Natural killer cell (primary cell): ENCODE data around the gene SLC25A52. TPM values are rescaled to one million over a fixed set of nuclear protein-coding genes. Genes with fewer than 3 reads are reported as not detected.

Experiments
- ATAC-seq, 3 donors: fragments of 150-1000 bp in 2 of 3; fragments of 200-7000 bp in 1 of 3; cut with Tn5 transposase; 1 replicate in 1 of 3; 2 replicates in 2 of 3; pipeline ENCODE4 v1.10.0; 2021; ENCODE audit warnings: mild to moderate bottlenecking in 2 of 3, moderate library complexity in 2 of 3
- DNase-seq, 2 donors: peaks; one replicate each; pipeline versions ENCODE4 v3.0.0 to v3.0.0-alpha.2; 2013 to 2021; ENCODE audit warnings: mixed read lengths in 1 of 2
- H3K27ac ChIP-seq: one replicate; pipeline ENCODE4 v1.5.1; 2013; ENCODE audit warnings: mild to moderate bottlenecking, low read length
- H3K27me3 ChIP-seq: one replicate; pipeline ENCODE4 v1.6.1; 2013; ENCODE audit warnings: low read length; ENCODE audit not compliant: control insufficient read depth, insufficient read depth
- H3K36me3 ChIP-seq: one replicate; pipeline ENCODE4 v1.6.1; 2013; ENCODE audit warnings: low read length; ENCODE audit not compliant: control insufficient read depth, insufficient read depth
- H3K4me1 ChIP-seq: one replicate; pipeline ENCODE4 v1.6.1; 2013; ENCODE audit warnings: low read length; ENCODE audit not compliant: control insufficient read depth, insufficient read depth
- H3K4me3 ChIP-seq: one replicate; pipeline ENCODE4 v1.5.1; 2013; ENCODE audit warnings: low read length
- H3K9me3 ChIP-seq: one replicate; pipeline ENCODE4 v1.6.1; 2013; ENCODE audit warnings: low read length; ENCODE audit not compliant: control insufficient read depth, insufficient read depth
- H3K27ac Mint-ChIP-seq, 2 donors: one replicate each; pipeline ENCODE4 v1.8.0; 2022; ENCODE audit warnings: mild to moderate bottlenecking in 2 of 2, mixed read lengths in 2 of 2, moderate library complexity in 1 of 2
- H3K27me3 Mint-ChIP-seq, 2 donors: one replicate each; pipeline ENCODE4 v1.8.0; 2022; ENCODE audit warnings: low read depth in 2 of 2, mixed read lengths in 2 of 2
- H3K36me3 Mint-ChIP-seq: one replicate; pipeline ENCODE4 v1.8.0; 2022; ENCODE audit warnings: mixed read lengths
- H3K4me1 Mint-ChIP-seq, 2 donors: one replicate each; pipeline ENCODE4 v1.8.0; 2022; ENCODE audit warnings: mixed read lengths in 2 of 2
- H3K4me3 Mint-ChIP-seq: one replicate; pipeline ENCODE4 v1.8.0; 2022; ENCODE audit warnings: mild to moderate bottlenecking, moderate library complexity, mixed read lengths
- H3K9me3 Mint-ChIP-seq, 2 donors: one replicate each; pipeline ENCODE4 v1.8.0; 2022; ENCODE audit warnings: mixed read lengths in 2 of 2
- CTCF ChIP-seq: fragments of 200-600 bp; IDR thresholded peaks from one replicate; pipeline ENCODE4 v1.8.0; 2022; ENCODE audit warnings: antibody characterized with exemption
- WGBS: methylation state at CpG from one replicate; pipeline ENCODE4 v1.1.7; 2013; ENCODE audit warnings: missing lambda C conversion rate; ENCODE audit not compliant: insufficient coverage; 5-methylcytosine and 5-hydroxymethylcytosine counted together
- intact Hi-C: fragments of 100-400 bp; cut with micrococcal nuclease; formaldehyde crosslinking; loops from one replicate; pipeline ENCODE4 v1.14.2; 2022
- total RNA-seq, 4 donors: library from RNA; stranded (reverse); fragments of 120-200 nt in 1 of 4; gene quantifications; one replicate each; pipeline versions ENCODE4 v1.2.3 to v1.2.4, GENCODE V29; 2013 to 2022

The SLC25A52 gene
- total RNA-seq, 3 donors from 2014 or later (not counting 1 experiment from before 2014, with no cell fraction given) = 0.40 to 1.1 TPM; not detected in 1

- ATAC-seq = no peak
- Histone ChIP-seq H3K36me3 (no peaks in the 10 kb centered on the region), H3K4me3 (no peak overlapping the region), H3K27ac (no peak overlapping the region), H3K27me3 (no peaks in the 10 kb centered on the region), H3K4me1 (peaks cover 11% of the 10 kb centered on the region), H3K9me3 (no peaks in the 10 kb centered on the region)
- Mint-ChIP-seq H3K27ac (no peak overlapping the region), H3K4me1 (peaks cover 16 to 17% of the 10 kb centered on the region in 2 donors), H3K9me3 (no peaks in the 10 kb centered on the region), H3K4me3 (no peak overlapping the region), H3K36me3 (no peaks in the 10 kb centered on the region), H3K27me3 (peaks cover 0 to 3% of the 10 kb centered on the region in 2 donors)
- WGBS = 91% methylated on average over 10 of the region's 10 CpGs
- no peak for TF ChIP-seq CTCF
- intact Hi-C loops = no loop called here
- DNase-seq = no peak
These were observed 28.7 kb upstream of the SLC25A52 start for GRCh38 chr18:31789409-31789808.

- H3K4me1 ChIP-seq = no peaks in the 10 kb centered on the region
- no peak overlapping the region for H3K27ac Mint-ChIP-seq
- no peak overlapping the region for H3K4me3 Mint-ChIP-seq
- no peaks in the 10 kb centered on the region for H3K27me3 ChIP-seq
- ATAC-seq = no peak
- DNase-seq = no peak
- peaks cover 9% of the 10 kb centered on the region for H3K9me3 ChIP-seq
- H3K4me3 ChIP-seq = no peak overlapping the region
- H3K4me1 Mint-ChIP-seq = no peaks in the 10 kb centered on the region
- WGBS = 61% methylated on average over 3 of the region's 3 CpGs
- intact Hi-C loops = no loop called here
- H3K36me3 ChIP-seq = no peaks in the 10 kb centered on the region
- TF ChIP-seq CTCF = no peak
- H3K9me3 Mint-ChIP-seq = peaks cover 2 to 4% of the 10 kb centered on the region in 2 donors
- H3K36me3 Mint-ChIP-seq = peaks cover 15% of the 10 kb centered on the region
- H3K27me3 Mint-ChIP-seq = no peaks in the 10 kb centered on the region
- H3K27ac ChIP-seq = no peak overlapping the region
These were observed 22.4 kb upstream of the SLC25A52 start for GRCh38 chr18:31783059-31783458.

GRCh38 chr18:31778391-31778950, 17.8 kb upstream of the SLC25A52 start:
- H3K27me3 ChIP-seq = no peaks in the 10 kb centered on the region
- H3K4me1 ChIP-seq = no peaks in the 10 kb centered on the region
- ATAC-seq = no peak
- Mint-ChIP-seq H3K4me3 (no peak overlapping the region), H3K4me1 (no peaks in the 10 kb centered on the region), H3K36me3 (peaks cover 17% of the 10 kb centered on the region), H3K27me3 (no peaks in the 10 kb centered on the region), H3K27ac (no peak overlapping the region), H3K9me3 (peaks cover 2 to 4% of the 10 kb centered on the region in 2 donors)
- intact Hi-C loops = no loop called here
- H3K4me3 ChIP-seq = no peak overlapping the region
- DNase-seq = no peak
- no peak overlapping the region for H3K27ac ChIP-seq
- peaks cover 9% of the 10 kb centered on the region for H3K9me3 ChIP-seq
- TF ChIP-seq CTCF = no peak
- no peaks in the 10 kb centered on the region for H3K36me3 ChIP-seq

- peaks cover 9% of the 10 kb centered on the region for H3K9me3 ChIP-seq
- H3K9me3 Mint-ChIP-seq = peaks cover 2 to 4% of the 10 kb centered on the region in 2 donors
These were observed 15.4 kb upstream of the SLC25A52 start for GRCh38 chr18:31776093-31776492.

More at GRCh38 chr18:31776093-31776492, 15.4 kb upstream of the SLC25A52 start:
- no peaks in the 10 kb centered on the region for H3K4me1 ChIP-seq
- H3K27ac ChIP-seq = no peak overlapping the region
- H3K36me3 ChIP-seq = no peaks in the 10 kb centered on the region
- Mint-ChIP-seq H3K4me3 (no peak overlapping the region), H3K27me3 (no peaks in the 10 kb centered on the region), H3K36me3 (peaks cover 17% of the 10 kb centered on the region), H3K27ac (no peak overlapping the region), H3K4me1 (no peaks in the 10 kb centered on the region)
- H3K4me3 ChIP-seq = no peak overlapping the region
- H3K27me3 ChIP-seq = no peaks in the 10 kb centered on the region
- no peak for ATAC-seq
- WGBS = 93% methylated on average over 9 of the region's 9 CpGs
- intact Hi-C loops = no loop called here
- TF ChIP-seq CTCF = no peak
- no peak for DNase-seq
